ENCODE measurements around the gene JUND.

DNA sequence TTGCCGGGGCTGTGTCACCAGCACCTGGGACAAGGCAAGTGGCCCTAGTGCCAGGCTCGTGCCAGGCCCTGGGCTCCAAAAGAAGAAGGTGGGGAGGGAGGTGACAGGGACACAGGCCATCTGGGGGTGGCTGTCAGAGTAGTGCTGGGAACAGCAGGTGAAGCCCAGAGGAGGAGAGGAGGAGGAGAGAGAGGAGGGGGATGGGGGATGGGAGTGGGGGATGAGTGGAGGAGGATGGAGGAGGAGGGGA is 22.7 kb upstream of the JUND start:
- TF ChIP-seq, protein P1, sequence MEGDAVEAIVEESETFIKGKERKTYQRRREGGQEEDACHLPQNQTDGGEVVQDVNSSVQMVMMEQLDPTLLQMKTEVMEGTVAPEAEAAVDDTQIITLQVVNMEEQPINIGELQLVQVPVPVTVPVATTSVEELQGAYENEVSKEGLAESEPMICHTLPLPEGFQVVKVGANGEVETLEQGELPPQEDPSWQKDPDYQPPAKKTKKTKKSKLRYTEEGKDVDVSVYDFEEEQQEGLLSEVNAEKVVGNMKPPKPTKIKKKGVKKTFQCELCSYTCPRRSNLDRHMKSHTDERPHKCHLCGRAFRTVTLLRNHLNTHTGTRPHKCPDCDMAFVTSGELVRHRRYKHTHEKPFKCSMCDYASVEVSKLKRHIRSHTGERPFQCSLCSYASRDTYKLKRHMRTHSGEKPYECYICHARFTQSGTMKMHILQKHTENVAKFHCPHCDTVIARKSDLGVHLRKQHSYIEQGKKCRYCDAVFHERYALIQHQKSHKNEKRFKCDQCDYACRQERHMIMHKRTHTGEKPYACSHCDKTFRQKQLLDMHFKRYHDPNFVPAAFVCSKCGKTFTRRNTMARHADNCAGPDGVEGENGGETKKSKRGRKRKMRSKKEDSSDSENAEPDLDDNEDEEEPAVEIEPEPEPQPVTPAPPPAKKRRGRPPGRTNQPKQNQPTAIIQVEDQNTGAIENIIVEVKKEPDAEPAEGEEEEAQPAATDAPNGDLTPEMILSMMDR (conservative IDR thresholded peaks at IDR 0.05 in 1 of 2, IDR thresholded peaks at IDR 0.05 in 1 of 2; ENCODE audit: extremely low read depth in 1 of 2, insufficient read depth in 1 of 2, low read depth in 1 of 2, low read length in 2 of 2), result no peak
- no peak for TF ChIP-seq EZH2 (IDR thresholded peaks at IDR 0.05; ENCODE audit: borderline replicate concordance, low read length)
